ENCODE data around the gene SPTBN4.

GRCh38 chr19:40608240-40608621 lies 141.4 kb downstream of the SPTBN4 start:
- TF ChIP-seq CTCF (IDR thresholded peaks at IDR 0.05), result no peak
- no peak for TF ChIP-seq ZFX (IDR thresholded peaks at IDR 0.05; ENCODE audit: borderline replicate concordance)
